Measurements from ENCODE around the gene PFKFB2. TPM values are rescaled to one million over a fixed set of nuclear protein-coding genes. Genes with fewer than 3 reads are reported as not detected.
A peak's percentile ranks its signal among the peaks of the same experiment; 100 is the strongest.

PFKFB2 gene
- total RNA-seq, 1 experiment from 2014 or later, result 28.0 TPM

DNA sequence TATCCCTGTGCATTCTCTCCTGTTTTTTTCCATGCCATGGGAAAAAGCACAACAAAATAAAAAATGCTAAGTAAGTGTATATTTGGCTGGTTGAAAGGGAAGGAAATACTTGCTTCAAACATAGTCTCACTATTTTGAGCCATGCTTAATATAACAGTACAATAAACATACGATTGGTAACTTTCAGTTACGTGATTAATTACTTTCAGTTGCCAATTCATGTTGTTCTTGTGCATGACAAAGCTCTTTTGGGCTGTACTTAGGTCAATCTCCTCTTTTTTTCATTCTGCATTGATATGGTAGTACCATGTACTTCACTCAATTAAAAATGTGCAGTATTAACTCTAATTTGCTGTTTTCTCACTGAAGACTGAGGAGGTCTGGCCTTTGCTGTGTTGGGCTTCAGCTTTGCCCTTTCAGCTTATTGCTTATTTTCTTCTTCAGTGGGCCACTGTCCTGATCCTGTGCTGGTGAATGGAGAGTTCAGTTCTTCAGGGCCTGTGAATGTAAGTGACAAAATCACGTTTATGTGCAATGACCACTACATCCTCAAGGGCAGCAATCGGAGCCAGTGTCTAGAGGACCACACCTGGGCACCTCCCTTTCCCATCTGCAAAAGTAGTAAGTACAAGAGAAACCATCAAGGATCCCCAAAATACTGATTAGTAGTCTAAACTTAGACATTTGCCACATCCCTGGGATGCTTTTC, 38.3 kb downstream of the PFKFB2 start:
- Histone ChIP-seq H3K9me3 (ENCODE audit: insufficient read depth, low read depth) (no peaks in the 10 kb centered on the region), H3K36me3 (ENCODE audit: low read depth) (no peaks in the 10 kb centered on the region), H3K27me3 (ENCODE audit: insufficient read depth, low read depth) (no peaks in the 10 kb centered on the region), H3K4me3 (no peak overlapping the region), H3K79me2 (ENCODE audit: low read depth) (no peaks in the 10 kb centered on the region), H2AFZ (no peak overlapping the region), H3K27ac (no peak overlapping the region), H3K9me2 (ENCODE audit: insufficient read depth) (no peaks in the 10 kb centered on the region), H3F3A (ENCODE audit: insufficient read depth, low read depth) (peaks cover 13% of the 10 kb centered on the region; the same call in 1 of the 2 replicates), H3K4me1 (replicated peaks; ENCODE audit: insufficient read depth) (peaks cover 18% of the 10 kb centered on the region), H4K20me1 (ENCODE audit: insufficient read depth) (no peaks in the 10 kb centered on the region), H3K4me2 (no peak overlapping the region)
- POLR2A ChIA-PET (ENCODE audit: unreplicated experiment), result interaction anchor here (0.8 kb wide), 1 partner anchor 230 kb away, joined by 4 read pairs; no protein-coding TSS in a partner anchor
- TF ChIP-seq EZH2 (IDR thresholded peaks at IDR 0.05; ENCODE audit: low read depth), result no peak
- TF ChIP-seq CTCF (conservative IDR thresholded peaks at IDR 0.05), result no peak
- no TSS peak for BruUV-seq (replicated peaks)
- DNase-seq, result no peak
- intact Hi-C loops (cut with micrococcal nuclease; ENCODE audit: unreplicated experiment), result no loop called here
- CTCF ChIA-PET, result no interaction called here

DNA sequence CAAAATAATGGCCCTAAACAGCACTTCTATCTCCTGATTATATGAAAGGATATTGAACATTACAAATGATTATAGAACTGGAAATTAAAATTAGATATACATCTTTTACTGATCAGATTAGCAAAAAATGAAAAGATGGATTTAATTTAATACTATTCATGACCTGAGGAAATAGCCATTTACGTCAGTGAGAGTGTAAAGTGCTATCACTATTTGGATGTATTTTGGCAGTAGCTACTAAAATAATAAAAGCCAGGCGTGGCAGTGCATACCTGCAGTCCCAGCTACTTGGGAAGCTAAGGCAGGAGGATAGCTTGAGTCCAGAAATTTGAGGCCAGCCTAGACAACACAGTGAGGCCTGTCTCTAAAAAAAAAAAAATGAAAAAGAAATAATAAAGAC, 40.9 kb downstream of the PFKFB2 start:
- Histone ChIP-seq H3K4me2 (no peak overlapping the region), H4K20me1 (ENCODE audit: insufficient read depth) (no peaks in the 10 kb centered on the region), H2AFZ (no peak overlapping the region), H3K9me3 (ENCODE audit: insufficient read depth, low read depth) (no peaks in the 10 kb centered on the region), H3K9me2 (ENCODE audit: insufficient read depth) (no peaks in the 10 kb centered on the region), H3K4me1 (replicated peaks; ENCODE audit: insufficient read depth) (peaks cover 15% of the 10 kb centered on the region), H3K27me3 (ENCODE audit: insufficient read depth, low read depth) (no peaks in the 10 kb centered on the region), H3K27ac (no peak overlapping the region), H3F3A (ENCODE audit: insufficient read depth, low read depth) (peaks cover 16% of the 10 kb centered on the region; the same call in 1 of the 2 replicates), H3K4me3 (no peak overlapping the region), H3K79me2 (ENCODE audit: low read depth) (no peaks in the 10 kb centered on the region), H3K36me3 (ENCODE audit: low read depth) (no peaks in the 10 kb centered on the region)
- intact Hi-C loops (cut with micrococcal nuclease; ENCODE audit: unreplicated experiment), result no loop called here
- DNase-seq, result no peak
- ChIA-PET POLR2A (ENCODE audit: unreplicated experiment) (no interaction called here), CTCF (no interaction called here)
- BruUV-seq (replicated peaks), result no TSS peak
- TF ChIP-seq EZH2 (IDR thresholded peaks at IDR 0.05; ENCODE audit: low read depth) (no peak), CTCF (conservative IDR thresholded peaks at IDR 0.05) (no peak)

- DNase-seq, result peak in 1 of 2 experiments; percentile 70
- intact Hi-C loops (cut with micrococcal nuclease; ENCODE audit: unreplicated experiment), result no loop called here
- Histone ChIP-seq H3K9me3 (ENCODE audit: insufficient read depth, low read depth) (no peaks in the 10 kb centered on the region), H3K4me1 (replicated peaks; ENCODE audit: insufficient read depth) (peaks cover 10% of the 10 kb centered on the region), H2AFZ (0 out of 2 replicates have a peak overlapping the region, but pooled peaks have one; percentile 23), H3F3A (ENCODE audit: insufficient read depth, low read depth) (peaks cover 10% of the 10 kb centered on the region; the same call in 1 of the 2 replicates), H3K4me3 (no peak overlapping the region), H4K20me1 (ENCODE audit: insufficient read depth) (no peaks in the 10 kb centered on the region), H3K27ac (no peak overlapping the region), H3K36me3 (ENCODE audit: low read depth) (no peaks in the 10 kb centered on the region), H3K9me2 (ENCODE audit: insufficient read depth) (no peaks in the 10 kb centered on the region), H3K4me2 (peak overlapping the region; percentile 22; the same call in 1 of the 2 replicates), H3K79me2 (ENCODE audit: low read depth) (no peaks in the 10 kb centered on the region), H3K27me3 (ENCODE audit: insufficient read depth, low read depth) (no peaks in the 10 kb centered on the region)
- no TSS peak for BruUV-seq (replicated peaks)
- TF ChIP-seq EZH2 (IDR thresholded peaks at IDR 0.05; ENCODE audit: low read depth) (no peak), CTCF (conservative IDR thresholded peaks at IDR 0.05) (no peak)
- ChIA-PET POLR2A (ENCODE audit: unreplicated experiment) (no interaction called here), CTCF (no interaction called here)
Measured at GRCh38 chr1:207097871-207098324, 44.8 kb downstream of the PFKFB2 start.
